GM12892 (cell line): Measurements from ENCODE around the gene SLC6A20.

Source experiments
- POLR2AphosphoS5 ChIP-seq: IDR thresholded peaks from 2 replicates; pipeline ENCODE4 v1.6.1; 2011; ENCODE audit warnings: low read depth, low read length, control low read depth
- TAF1 ChIP-seq: IDR thresholded peaks from 2 replicates; pipeline ENCODE4 v1.6.1; 2011; ENCODE audit warnings: low read depth, mild to moderate bottlenecking, control low read depth, low read length, borderline replicate concordance

- TF ChIP-seq POLR2AphosphoS5 = no peak
- no peak for TF ChIP-seq TAF1
These were observed 84.4 kb downstream of the SLC6A20 start for GRCh38 chr3:45711931-45712330.
